OCI-LY1 (cell line): ENCODE data around the gene PPIB.

Experiments
- H2AFZ ChIP-seq: fragments of 200-600 bp; sonication (generic), shearing (Covaris generic); 2 replicates; pipeline ENCODE4 v1.6.0; 2014; ENCODE audit warnings: antibody characterized with exemption, mild to moderate bottlenecking, low read length
- H3F3A ChIP-seq: fragments of 200-600 bp; sonication (generic), shearing (Covaris generic); 2 replicates; pipeline ENCODE4 v1.6.0; 2014; ENCODE audit warnings: mild to moderate bottlenecking, antibody characterized with exemption, low read length, moderate library complexity; ENCODE audit not compliant: insufficient read depth
- H3K27ac ChIP-seq: fragments of 200-600 bp; sonication (generic); 2 replicates; pipeline ENCODE4 v1.5.1; 2014; ENCODE audit warnings: low read length, mixed run types, mild to moderate bottlenecking, low read depth; ENCODE audit not compliant: poor library complexity, severe bottlenecking
- H3K27me3 ChIP-seq: fragments of 200-600 bp; sonication (generic); 2 replicates; pipeline ENCODE4 v1.6.0; 2014; ENCODE audit warnings: antibody characterized with exemption, mild to moderate bottlenecking, low read length, moderate library complexity; ENCODE audit not compliant: insufficient read depth
- H3K36me3 ChIP-seq: fragments of 200-600 bp; sonication (generic); 2 replicates; pipeline ENCODE4 v1.6.1; 2014; ENCODE audit warnings: mild to moderate bottlenecking, antibody characterized with exemption, low read length, moderate library complexity, mixed read lengths; ENCODE audit not compliant: insufficient read depth
- H3K4me1 ChIP-seq: fragments of 200-600 bp; sonication (generic); 2 replicates; pipeline ENCODE4 v1.5.1; 2014; ENCODE audit warnings: mild to moderate bottlenecking, low read length, moderate library complexity; ENCODE audit not compliant: insufficient read depth, severe bottlenecking
- H3K4me2 ChIP-seq: fragments of 200-600 bp; sonication (generic), shearing (Covaris generic); 2 replicates; pipeline ENCODE4 v1.6.1; 2014; ENCODE audit warnings: low read length
- H3K4me3 ChIP-seq: fragments of 200-600 bp; sonication (generic); 2 replicates; pipeline ENCODE4 v1.5.1; 2014; ENCODE audit warnings: low read length, low read depth, mild to moderate bottlenecking, mixed read lengths; ENCODE audit not compliant: poor library complexity, severe bottlenecking
- H3K79me2 ChIP-seq: fragments of 200-600 bp; shearing (Covaris generic); 2 replicates; pipeline ENCODE4 v1.6.1; 2016; ENCODE audit warnings: mixed run types, low read length, mixed read lengths; ENCODE audit not compliant: insufficient read depth
- H3K9ac ChIP-seq: fragments of 200-600 bp; sonication (generic), shearing (Covaris generic); 2 replicates; pipeline ENCODE4 v1.6.1; 2014; ENCODE audit warnings: mild to moderate bottlenecking, low read length, mixed read lengths
- H3K9me2 ChIP-seq: fragments of 200-600 bp; sonication (generic), shearing (Covaris generic); 2 replicates; pipeline ENCODE4 v1.6.1; 2014; ENCODE audit warnings: low read depth, mild to moderate bottlenecking, low read length, mixed read lengths
- H3K9me3 ChIP-seq: fragments of 200-600 bp; shearing (Covaris generic); 2 replicates; pipeline ENCODE4 v1.6.1; 2014; ENCODE audit warnings: low read length, mixed read lengths
- H4K20me1 ChIP-seq: fragments of 200-600 bp; sonication (generic), shearing (Covaris generic); 2 replicates; pipeline ENCODE4 v1.6.0; 2016; ENCODE audit warnings: mild to moderate bottlenecking, low read length; ENCODE audit not compliant: insufficient read depth
- EZH2 ChIP-seq: fragments of 200-600 bp; sonication (generic), shearing (Covaris generic); IDR thresholded peaks from 2 replicates; pipeline ENCODE4 v1.8.0; 2017; ENCODE audit warnings: borderline replicate concordance, mixed run types, mild to moderate bottlenecking, antibody characterized with exemption, low read length, moderate library complexity, mixed read lengths
- TF ChIP-seq, protein P1 (sequence below): fragments of 200-600 bp; sonication (generic), shearing (Covaris generic); IDR thresholded peaks from 2 replicates; pipeline ENCODE4 v1.5.1; 2017; ENCODE audit warnings: mild to moderate bottlenecking, antibody characterized with exemption, low read length, moderate library complexity, mixed read lengths

The PPIB gene

DNA sequence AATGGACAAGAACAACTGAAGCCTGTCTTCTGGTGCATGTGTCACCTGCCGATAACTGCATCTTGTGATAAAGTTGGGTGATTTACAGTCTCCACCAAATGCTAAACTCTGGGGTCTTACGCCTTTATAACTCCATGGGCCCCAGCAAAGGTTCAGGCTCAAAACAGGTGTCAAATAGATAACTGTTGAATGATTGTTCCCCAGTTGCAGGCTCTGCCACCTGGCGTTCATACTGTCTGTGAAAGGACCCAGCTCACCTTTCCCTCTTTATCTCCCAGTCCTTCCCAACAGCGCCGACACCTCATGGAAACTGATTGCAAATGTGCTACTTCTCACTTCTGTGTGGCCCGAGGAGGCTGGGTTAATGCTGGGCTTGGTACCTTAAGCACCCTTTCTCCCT lies 19.5 kb downstream of the PPIB start:
- no peak overlapping the region for H3K9ac ChIP-seq
- peaks cover 21% of the 10 kb centered on the region for H3K36me3 ChIP-seq
- H3F3A ChIP-seq: no peaks in the 10 kb centered on the region
- TF ChIP-seq, protein P1, sequence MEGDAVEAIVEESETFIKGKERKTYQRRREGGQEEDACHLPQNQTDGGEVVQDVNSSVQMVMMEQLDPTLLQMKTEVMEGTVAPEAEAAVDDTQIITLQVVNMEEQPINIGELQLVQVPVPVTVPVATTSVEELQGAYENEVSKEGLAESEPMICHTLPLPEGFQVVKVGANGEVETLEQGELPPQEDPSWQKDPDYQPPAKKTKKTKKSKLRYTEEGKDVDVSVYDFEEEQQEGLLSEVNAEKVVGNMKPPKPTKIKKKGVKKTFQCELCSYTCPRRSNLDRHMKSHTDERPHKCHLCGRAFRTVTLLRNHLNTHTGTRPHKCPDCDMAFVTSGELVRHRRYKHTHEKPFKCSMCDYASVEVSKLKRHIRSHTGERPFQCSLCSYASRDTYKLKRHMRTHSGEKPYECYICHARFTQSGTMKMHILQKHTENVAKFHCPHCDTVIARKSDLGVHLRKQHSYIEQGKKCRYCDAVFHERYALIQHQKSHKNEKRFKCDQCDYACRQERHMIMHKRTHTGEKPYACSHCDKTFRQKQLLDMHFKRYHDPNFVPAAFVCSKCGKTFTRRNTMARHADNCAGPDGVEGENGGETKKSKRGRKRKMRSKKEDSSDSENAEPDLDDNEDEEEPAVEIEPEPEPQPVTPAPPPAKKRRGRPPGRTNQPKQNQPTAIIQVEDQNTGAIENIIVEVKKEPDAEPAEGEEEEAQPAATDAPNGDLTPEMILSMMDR: no peak
- TF ChIP-seq EZH2: no peak
- H3K79me2 ChIP-seq: no peaks in the 10 kb centered on the region
- H3K9me2 ChIP-seq: no peaks in the 10 kb centered on the region
- no peak overlapping the region for H2AFZ ChIP-seq
- H3K4me1 ChIP-seq: peaks cover 10% of the 10 kb centered on the region
- no peak overlapping the region for H3K27ac ChIP-seq
- H4K20me1 ChIP-seq: no peaks in the 10 kb centered on the region
- no peaks in the 10 kb centered on the region for H3K9me3 ChIP-seq
- H3K4me3 ChIP-seq: no peak overlapping the region
- H3K27me3 ChIP-seq: no peaks in the 10 kb centered on the region
- no peak overlapping the region for H3K4me2 ChIP-seq

DNA sequence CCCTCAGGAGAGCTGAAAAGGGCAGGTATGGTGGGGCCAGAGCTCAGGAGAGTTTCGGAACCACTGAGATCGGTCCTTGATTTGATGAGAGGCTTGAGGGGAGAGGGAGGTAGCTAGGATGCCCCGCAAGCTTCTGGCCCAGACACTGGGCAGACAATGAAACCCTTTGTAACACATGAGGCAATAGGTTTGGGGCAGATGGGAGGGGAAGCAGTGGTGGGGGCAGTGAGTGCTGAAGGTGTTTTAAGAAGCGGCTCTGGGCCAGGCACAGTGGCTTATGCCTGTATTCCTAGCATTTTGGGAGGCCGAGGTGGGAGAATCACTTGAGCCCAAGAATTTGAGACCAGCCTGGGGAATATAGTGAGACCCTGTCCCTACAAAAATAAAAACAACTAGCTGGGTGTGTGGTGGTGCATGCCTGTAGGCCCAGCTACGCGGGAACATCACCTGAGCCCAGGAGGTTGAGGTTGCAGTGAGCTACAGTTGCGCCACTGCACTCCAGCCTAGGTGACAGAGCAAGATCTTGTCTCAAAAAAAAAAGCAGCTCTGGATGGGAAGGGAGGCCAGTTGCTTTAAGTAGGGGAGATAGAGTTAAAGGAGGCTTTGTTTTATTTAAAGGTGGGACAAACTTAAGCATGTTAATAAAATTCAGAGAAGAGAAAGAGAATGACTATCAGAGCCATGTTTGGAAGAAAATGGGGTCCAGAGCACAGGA lies 20.9 kb downstream of the PPIB start:
- H3K4me2 ChIP-seq: no peak overlapping the region
- no peaks in the 10 kb centered on the region for H3K27me3 ChIP-seq
- no peak overlapping the region for H3K4me3 ChIP-seq
- no peaks in the 10 kb centered on the region for H3K9me2 ChIP-seq
- no peak overlapping the region for H3K27ac ChIP-seq
- no peak for TF ChIP-seq EZH2
- TF ChIP-seq, protein P1: no peak
- no peak overlapping the region for H2AFZ ChIP-seq
- H3K79me2 ChIP-seq: no peaks in the 10 kb centered on the region
- peaks cover 10% of the 10 kb centered on the region for H3K4me1 ChIP-seq
- no peak overlapping the region for H3K9ac ChIP-seq
- H3F3A ChIP-seq: no peaks in the 10 kb centered on the region
- peaks cover 34% of the 10 kb centered on the region for H3K36me3 ChIP-seq
- no peaks in the 10 kb centered on the region for H4K20me1 ChIP-seq
- H3K9me3 ChIP-seq: no peaks in the 10 kb centered on the region

DNA sequence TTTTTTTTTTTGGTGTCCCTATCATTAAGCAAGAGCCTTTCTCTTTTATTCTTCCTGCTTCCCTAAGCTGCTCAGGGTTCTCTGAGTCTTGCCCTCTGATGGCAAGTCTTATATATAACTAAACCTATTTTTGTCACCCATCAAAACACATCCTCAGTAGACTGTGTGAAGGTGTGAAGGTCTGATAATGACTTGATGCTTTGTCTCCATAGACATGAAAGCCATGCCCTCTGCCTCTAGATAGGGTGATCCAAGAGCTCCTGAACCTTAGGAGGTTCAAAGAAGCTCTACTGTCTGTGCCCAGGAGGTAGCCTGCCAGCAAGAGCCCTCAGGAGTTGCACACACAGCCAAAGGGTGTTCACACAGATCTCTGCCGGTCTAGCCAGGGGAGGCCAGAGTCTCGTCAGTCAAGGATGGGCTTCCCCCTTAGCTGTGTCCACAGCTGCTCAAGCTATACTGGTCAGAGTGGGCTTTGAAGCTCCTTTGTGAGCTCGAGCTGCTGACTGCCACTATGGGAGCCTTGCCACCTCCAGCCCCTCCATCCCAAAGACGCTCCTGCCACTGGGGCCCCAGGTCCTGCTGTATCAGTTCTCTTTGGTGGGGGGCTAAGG lies 24.4 kb downstream of the PPIB start:
- Histone ChIP-seq H2AFZ (no peak overlapping the region), H3F3A (no peaks in the 10 kb centered on the region), H3K9me3 (no peaks in the 10 kb centered on the region), H3K4me3 (no peak overlapping the region), H3K36me3 (peaks cover 59% of the 10 kb centered on the region), H3K4me2 (no peak overlapping the region), H3K79me2 (no peaks in the 10 kb centered on the region), H3K9me2 (no peaks in the 10 kb centered on the region), H3K27me3 (no peaks in the 10 kb centered on the region), H3K4me1 (no peaks in the 10 kb centered on the region), H3K27ac (no peak overlapping the region), H3K9ac (no peak overlapping the region), H4K20me1 (no peaks in the 10 kb centered on the region)
- no peak for TF ChIP-seq EZH2
- TF ChIP-seq, protein P1: no peak
